Mucosa of descending colon (tissue), 3 donors: ENCODE measurements around the gene SYNGR1. TPM values are rescaled to one million over a fixed set of nuclear protein-coding genes. Genes with fewer than 3 reads are reported as not detected.

Experiments
- ATAC-seq: fragments of 200-7000 bp; cut with Tn5 transposase; one replicate; pipeline ENCODE4 v1.9.1; 2020; ENCODE audit warnings: mild to moderate bottlenecking, moderate library complexity
- DNase-seq, 3 donors: peaks; one replicate each; pipeline ENCODE4 v3.0.0-alpha.2; 2020
- H3K36me3 ChIP-seq: fragments of 200-600 bp; one replicate; pipeline ENCODE4 v1.8.0; 2021; ENCODE audit warnings: low read depth, mild to moderate bottlenecking
- H3K4me1 ChIP-seq: fragments of 200-600 bp; one replicate; pipeline ENCODE4 v1.8.0; 2021; ENCODE audit warnings: low read depth, mild to moderate bottlenecking
- H3K4me3 ChIP-seq: fragments of 200-600 bp; one replicate; pipeline ENCODE4 v1.8.0; 2021; ENCODE audit warnings: mild to moderate bottlenecking
- H3K9me3 ChIP-seq: fragments of 200-600 bp; one replicate; pipeline ENCODE4 v1.8.0; 2021; ENCODE audit warnings: mild to moderate bottlenecking
- intact Hi-C, 2 donors: fragments of 100-400 bp; cut with DNase I in 1 of 2; cut with micrococcal nuclease in 1 of 2; formaldehyde crosslinking; loops; one replicate each; pipeline versions ENCODE4 v1.11.0 to v1.11.1; 2022; cut with DNase I, micrococcal nuclease
- total RNA-seq, 3 donors: library from RNA; stranded (reverse); fragmentation: NEBNext Ultra II Directional in 2 of 3; extraction: Animal tissue kit (Norgen Biotek cat#: 25700) in 2 of 3; gene quantifications; one replicate each; pipeline versions ENCODE4 v1.2.1 to v1.2.4, GENCODE V29; 2021 to 2023
- TF ChIP-seq, protein P1 (sequence below): fragments of 200-600 bp; IDR thresholded peaks from one replicate; pipeline ENCODE4 v1.8.0; 2022; ENCODE audit warnings: antibody characterized with exemption, mild to moderate bottlenecking
- donor health status: DM: no; HTN: no; CAD: no; lungs with moderate emphysema.
- donor health status: DM: no; HTN: no; CAD: no.
- donor health status: DM: no; HTN: yes; CAD: no.

SYNGR1 gene
- total RNA-seq, 3 donors from 2014 or later, result 1.7 to 26.5 (median 2.9) TPM

GRCh38 chr22:39368461-39368911 is 18.7 kb downstream of the SYNGR1 start:
- no peaks in the 10 kb centered on the region for H3K4me1 ChIP-seq
- no peak overlapping the region for H3K4me3 ChIP-seq
- intact Hi-C loops, result no loop called here
- ATAC-seq (no peak), DNase-seq (no peak)
- H3K36me3 ChIP-seq, result no peaks in the 10 kb centered on the region
- H3K9me3 ChIP-seq, result no peaks in the 10 kb centered on the region
- TF ChIP-seq, protein P1, sequence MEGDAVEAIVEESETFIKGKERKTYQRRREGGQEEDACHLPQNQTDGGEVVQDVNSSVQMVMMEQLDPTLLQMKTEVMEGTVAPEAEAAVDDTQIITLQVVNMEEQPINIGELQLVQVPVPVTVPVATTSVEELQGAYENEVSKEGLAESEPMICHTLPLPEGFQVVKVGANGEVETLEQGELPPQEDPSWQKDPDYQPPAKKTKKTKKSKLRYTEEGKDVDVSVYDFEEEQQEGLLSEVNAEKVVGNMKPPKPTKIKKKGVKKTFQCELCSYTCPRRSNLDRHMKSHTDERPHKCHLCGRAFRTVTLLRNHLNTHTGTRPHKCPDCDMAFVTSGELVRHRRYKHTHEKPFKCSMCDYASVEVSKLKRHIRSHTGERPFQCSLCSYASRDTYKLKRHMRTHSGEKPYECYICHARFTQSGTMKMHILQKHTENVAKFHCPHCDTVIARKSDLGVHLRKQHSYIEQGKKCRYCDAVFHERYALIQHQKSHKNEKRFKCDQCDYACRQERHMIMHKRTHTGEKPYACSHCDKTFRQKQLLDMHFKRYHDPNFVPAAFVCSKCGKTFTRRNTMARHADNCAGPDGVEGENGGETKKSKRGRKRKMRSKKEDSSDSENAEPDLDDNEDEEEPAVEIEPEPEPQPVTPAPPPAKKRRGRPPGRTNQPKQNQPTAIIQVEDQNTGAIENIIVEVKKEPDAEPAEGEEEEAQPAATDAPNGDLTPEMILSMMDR, result no peak

GRCh38 chr22:39369186-39369585 is 19.4 kb downstream of the SYNGR1 start:
- intact Hi-C loops, result no loop called here
- H3K9me3 ChIP-seq, result no peaks in the 10 kb centered on the region
- H3K4me3 ChIP-seq, result no peak overlapping the region
- ATAC-seq (no peak), DNase-seq (no peak)
- H3K36me3 ChIP-seq, result no peaks in the 10 kb centered on the region
- no peaks in the 10 kb centered on the region for H3K4me1 ChIP-seq
- TF ChIP-seq, protein P1, result no peak

DNA sequence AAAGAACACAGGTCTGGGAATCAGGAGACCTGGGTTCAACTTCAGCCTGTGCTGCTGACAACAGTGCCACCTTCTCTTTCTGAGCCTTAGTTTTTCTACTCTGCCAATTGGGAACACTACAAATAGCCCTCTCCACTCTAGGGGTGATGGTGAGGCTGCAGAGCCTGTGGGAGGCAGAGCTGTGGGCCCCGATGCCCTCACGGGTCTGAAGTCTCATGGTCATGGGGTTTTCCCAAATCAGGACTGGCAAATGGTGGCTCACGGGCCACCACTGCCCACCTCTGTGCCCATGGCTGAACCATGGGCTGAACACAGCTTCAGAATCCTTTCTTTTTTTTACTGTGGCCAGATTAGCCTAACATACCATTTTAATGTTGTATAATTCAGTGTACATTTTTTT is 19.8 kb downstream of the SYNGR1 start:
- TF ChIP-seq, protein P1, result no peak
- DNase-seq, result no peak
- Histone ChIP-seq H3K4me3 (no peak overlapping the region), H3K36me3 (no peaks in the 10 kb centered on the region), H3K4me1 (no peaks in the 10 kb centered on the region), H3K9me3 (no peaks in the 10 kb centered on the region)
- intact Hi-C loops, result no loop called here
- no peak for ATAC-seq

DNA sequence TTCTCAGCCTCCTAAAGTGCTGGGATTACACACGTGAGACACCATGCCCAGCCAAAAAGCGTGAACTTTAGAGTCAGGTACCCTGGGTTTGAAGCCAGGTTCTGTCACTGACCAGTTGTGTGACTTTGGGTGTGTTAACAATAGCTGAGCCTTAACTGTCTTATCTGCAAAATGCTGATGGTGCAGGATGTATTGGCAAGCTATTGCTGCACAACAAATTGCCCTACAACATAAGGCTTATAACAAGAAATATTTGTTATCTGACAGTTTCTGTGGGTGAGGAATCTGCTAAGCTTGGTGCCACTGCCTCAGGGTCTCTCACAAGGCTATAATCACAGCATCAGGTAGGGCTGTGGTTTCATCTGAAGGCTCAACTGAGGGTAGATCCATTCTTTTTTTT is 21.9 kb downstream of the SYNGR1 start:
- no peak for DNase-seq
- Histone ChIP-seq H3K9me3 (no peaks in the 10 kb centered on the region), H3K4me1 (no peaks in the 10 kb centered on the region), H3K36me3 (no peaks in the 10 kb centered on the region), H3K4me3 (no peak overlapping the region)
- no peak for ATAC-seq
- intact Hi-C loops, result no loop called here
- TF ChIP-seq, protein P1, result no peak

- H3K36me3 ChIP-seq, result no peaks in the 10 kb centered on the region
- intact Hi-C loops, result no loop called here
- H3K4me1 ChIP-seq, result no peaks in the 10 kb centered on the region
- no peak overlapping the region for H3K4me3 ChIP-seq
- ATAC-seq (no peak), DNase-seq (no peak)
- H3K9me3 ChIP-seq, result no peaks in the 10 kb centered on the region
- TF ChIP-seq, protein P1, result no peak
Observed at GRCh38 chr22:39374191-39374590, 24.4 kb downstream of the SYNGR1 start.

DNA sequence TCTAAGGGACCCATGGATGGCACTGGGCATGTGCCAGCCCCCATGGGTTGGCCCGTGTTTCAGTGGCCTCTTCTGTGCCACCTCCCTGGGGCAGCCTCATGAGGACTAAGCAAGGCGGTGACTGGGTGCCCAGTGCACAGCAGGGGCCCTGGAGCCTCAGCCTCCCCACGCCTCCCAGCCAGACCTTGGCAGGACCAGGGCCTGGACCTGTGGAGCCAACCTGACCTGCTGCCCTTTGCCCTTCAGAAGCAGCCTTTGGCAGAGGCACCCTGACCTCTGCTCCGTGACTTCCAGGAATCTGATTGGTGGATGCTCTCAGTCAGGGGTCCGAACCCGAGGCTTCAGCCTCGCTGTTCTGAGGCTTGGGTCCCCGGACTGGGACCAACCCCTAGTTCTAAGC is 25.0 kb downstream of the SYNGR1 start:
- TF ChIP-seq, protein P1, result no peak
- Histone ChIP-seq H3K36me3 (no peaks in the 10 kb centered on the region), H3K9me3 (no peaks in the 10 kb centered on the region), H3K4me3 (no peak overlapping the region), H3K4me1 (no peaks in the 10 kb centered on the region)
- intact Hi-C loops, result no loop called here
- no peak for DNase-seq
- ATAC-seq, result no peak
